Upper lobe of left lung (tissue), 6 donors: Measurements from ENCODE around the gene RYR3. TPM values are rescaled to one million over a fixed set of nuclear protein-coding genes. Genes with fewer than 3 reads are reported as not detected.

Source experiments
- ATAC-seq, 2 donors: fragments of 200-7000 bp; cut with Tn5 transposase; one replicate each; pipeline ENCODE4 v1.9.1; 2022; ENCODE audit warnings: mild to moderate bottlenecking in 2 of 2, moderate library complexity in 2 of 2; ENCODE audit not compliant: low FRiP score in 2 of 2
- DNase-seq, 2 donors: peaks; one replicate each; pipeline ENCODE4 v3.0.0-alpha.2; 2019 to 2020
- H3K27ac ChIP-seq, 4 donors: fragments of 200-600 bp; sonication (generic); one replicate each; pipeline ENCODE4 v1.5.1; 2016 to 2019
- H3K27me3 ChIP-seq, 4 donors: fragments of 200-600 bp; sonication (generic); one replicate each; pipeline ENCODE4 v1.5.1; 2017 to 2019
- H3K36me3 ChIP-seq, 4 donors: fragments of 200-600 bp; sonication (generic); one replicate each; pipeline ENCODE4 v1.5.1; 2016 to 2019
- H3K4me1 ChIP-seq, 4 donors: fragments of 200-600 bp; sonication (generic); one replicate each; pipeline ENCODE4 v1.5.1; 2018 to 2019
- H3K4me3 ChIP-seq, 4 donors: fragments of 200-600 bp; sonication (generic); one replicate each; pipeline ENCODE4 v1.5.1; 2017 to 2019; ENCODE audit warnings: mild to moderate bottlenecking in 2 of 4, moderate library complexity in 1 of 4
- H3K9me3 ChIP-seq, 4 donors: fragments of 200-600 bp; sonication (generic); one replicate each; pipeline ENCODE4 v1.5.1; 2018 to 2019
- EP300 ChIP-seq, 4 donors: sonication (generic); formaldehyde crosslinking; IDR thresholded peaks; one replicate each; pipeline ENCODE4 v1.5.1; 2017; ENCODE audit warnings: antibody characterized with exemption in 4 of 4, control low read depth in 2 of 4
- POLR2A ChIP-seq, 4 donors: fragments of 450-650 bp; IDR thresholded peaks; one replicate each; pipeline ENCODE4 v1.5.1; 2016 to 2017; ENCODE audit warnings: antibody characterized with exemption in 4 of 4, mild to moderate bottlenecking in 2 of 4
- POLR2AphosphoS5 ChIP-seq, 2 donors: sonication (generic); formaldehyde crosslinking; IDR thresholded peaks; one replicate each; pipeline ENCODE4 v1.5.1; 2017; ENCODE audit warnings: antibody characterized with exemption in 2 of 2
- WGBS, 2 donors: methylation state at CpG; one replicate each; pipeline ENCODE4 v1.1.5; 2017 to 2018; 5-methylcytosine and 5-hydroxymethylcytosine counted together
- total RNA-seq, 6 donors: library from RNA; depleted of rRNA in 4 of 6; stranded (reverse); fragments of >200 nt in 4 of 6; gene quantifications; one replicate each; pipeline versions ENCODE4 v1.1.0 to v1.2.1, GENCODE V29; 2016 to 2021
- TF ChIP-seq, protein P1 (sequence below), 6 experiments: fragments of 450-650 bp in 4 of 6; fragments of 200-600 bp in 2 of 6; sonication (generic) in 2 of 6; IDR thresholded peaks; one replicate each; pipeline ENCODE4 v1.5.1; 2016 to 2019; ENCODE audit warnings: antibody characterized with exemption in 6 of 6
- donor health status: DM: no; HTN: no; CAD: no; lungs with moderate emphysema.
- donor health status: DM: no; HTN: yes; CAD: no; lungs with severe emphysema.

RYR3 gene
- total RNA-seq, 6 donors from 2014 or later = under 0.01 to 0.34 (median 0.15) TPM

DNA sequence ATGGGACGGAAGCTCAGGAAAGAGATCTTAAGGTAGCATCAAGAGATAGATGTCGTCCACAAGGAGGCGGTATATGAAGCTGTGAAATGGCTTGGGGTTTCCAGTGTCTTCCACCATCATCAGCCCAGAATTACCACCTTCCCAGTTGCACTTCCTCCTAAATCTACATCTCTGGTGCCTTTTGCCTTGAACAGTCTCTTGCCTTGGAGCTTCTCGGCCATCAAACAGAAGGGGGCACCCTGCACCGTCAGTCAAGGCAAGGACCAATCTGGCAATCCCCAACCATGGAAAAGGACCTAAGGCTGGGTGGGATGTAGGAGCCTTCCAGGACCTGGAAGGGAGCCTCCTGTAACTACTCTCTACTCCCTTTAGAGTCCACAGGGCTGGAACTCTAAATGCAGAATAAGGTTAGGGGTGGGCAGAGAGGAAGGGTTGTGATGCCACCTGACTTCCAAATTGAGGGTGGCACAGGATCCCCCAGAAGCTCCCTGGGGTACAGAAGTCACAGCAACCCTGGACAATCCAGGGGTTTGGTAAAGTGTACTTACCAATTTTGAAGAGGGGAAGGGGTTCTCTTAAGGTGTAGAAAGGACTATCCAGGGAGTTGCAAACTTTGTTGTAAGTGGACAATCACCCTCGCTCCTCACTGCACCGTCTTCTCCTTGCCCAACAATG, 1.0 kb upstream of the RYR3 start:
- ATAC-seq = no peak
- WGBS, 2 donors = 46% methylated on average over 7 of the region's 7 CpGs
- Histone ChIP-seq H3K4me3 (no peak overlapping the region), H3K4me1 (peaks cover 0 to 8% (median 0%) of the 10 kb centered on the region in 4 donors), H3K27ac (no peak overlapping the region), H3K36me3 (no peaks in the 10 kb centered on the region), H3K27me3 (peaks cover 0 to 14% (median 5%) of the 10 kb centered on the region in 4 donors), H3K9me3 (no peaks in the 10 kb centered on the region)
- DNase-seq = no peak
- TF ChIP-seq, protein P1, sequence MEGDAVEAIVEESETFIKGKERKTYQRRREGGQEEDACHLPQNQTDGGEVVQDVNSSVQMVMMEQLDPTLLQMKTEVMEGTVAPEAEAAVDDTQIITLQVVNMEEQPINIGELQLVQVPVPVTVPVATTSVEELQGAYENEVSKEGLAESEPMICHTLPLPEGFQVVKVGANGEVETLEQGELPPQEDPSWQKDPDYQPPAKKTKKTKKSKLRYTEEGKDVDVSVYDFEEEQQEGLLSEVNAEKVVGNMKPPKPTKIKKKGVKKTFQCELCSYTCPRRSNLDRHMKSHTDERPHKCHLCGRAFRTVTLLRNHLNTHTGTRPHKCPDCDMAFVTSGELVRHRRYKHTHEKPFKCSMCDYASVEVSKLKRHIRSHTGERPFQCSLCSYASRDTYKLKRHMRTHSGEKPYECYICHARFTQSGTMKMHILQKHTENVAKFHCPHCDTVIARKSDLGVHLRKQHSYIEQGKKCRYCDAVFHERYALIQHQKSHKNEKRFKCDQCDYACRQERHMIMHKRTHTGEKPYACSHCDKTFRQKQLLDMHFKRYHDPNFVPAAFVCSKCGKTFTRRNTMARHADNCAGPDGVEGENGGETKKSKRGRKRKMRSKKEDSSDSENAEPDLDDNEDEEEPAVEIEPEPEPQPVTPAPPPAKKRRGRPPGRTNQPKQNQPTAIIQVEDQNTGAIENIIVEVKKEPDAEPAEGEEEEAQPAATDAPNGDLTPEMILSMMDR (IDR thresholded peaks at IDR 0.05) = peak in 1 of 6 experiments; percentile 15
- TF ChIP-seq POLR2AphosphoS5 (IDR thresholded peaks at IDR 0.05) = no peak
- TF ChIP-seq POLR2A (IDR thresholded peaks at IDR 0.05) = no peak
- no peak for TF ChIP-seq EP300 (IDR thresholded peaks at IDR 0.05)

DNA sequence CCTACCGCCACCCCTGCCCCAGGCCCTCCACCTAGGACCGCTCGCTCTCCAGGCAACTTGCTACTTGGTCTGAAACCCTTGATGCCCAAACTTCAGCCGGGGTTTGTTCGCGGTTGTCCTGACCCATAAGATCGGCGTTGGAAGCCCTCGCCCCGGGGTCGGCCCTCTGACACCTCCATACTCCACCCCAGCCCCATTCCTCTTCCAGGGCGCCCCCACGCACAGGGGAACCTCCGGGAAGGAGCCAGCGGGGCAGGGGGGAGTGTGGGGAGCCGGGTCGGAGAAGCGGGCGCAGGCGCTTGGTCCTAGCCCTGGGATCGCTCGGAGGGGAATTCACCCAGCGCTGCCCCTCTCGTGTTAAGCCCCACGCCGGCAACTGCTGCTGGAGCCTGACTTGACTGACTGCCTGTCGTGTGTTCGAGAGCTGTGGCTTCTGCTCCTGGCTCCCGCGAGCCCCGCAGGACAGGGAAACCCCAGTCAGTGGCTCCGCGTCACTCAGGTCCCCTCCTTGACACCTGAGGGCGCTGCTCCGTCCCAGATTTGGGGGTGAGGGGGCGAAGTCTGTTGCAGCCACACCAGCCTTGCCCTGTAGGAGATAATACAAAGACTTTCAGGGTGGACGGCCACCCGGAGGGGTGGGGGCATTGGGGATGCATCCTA, 675 bp downstream of the RYR3 start:
- ATAC-seq = peak in 1 of 2 donors; percentile 29

DNA sequence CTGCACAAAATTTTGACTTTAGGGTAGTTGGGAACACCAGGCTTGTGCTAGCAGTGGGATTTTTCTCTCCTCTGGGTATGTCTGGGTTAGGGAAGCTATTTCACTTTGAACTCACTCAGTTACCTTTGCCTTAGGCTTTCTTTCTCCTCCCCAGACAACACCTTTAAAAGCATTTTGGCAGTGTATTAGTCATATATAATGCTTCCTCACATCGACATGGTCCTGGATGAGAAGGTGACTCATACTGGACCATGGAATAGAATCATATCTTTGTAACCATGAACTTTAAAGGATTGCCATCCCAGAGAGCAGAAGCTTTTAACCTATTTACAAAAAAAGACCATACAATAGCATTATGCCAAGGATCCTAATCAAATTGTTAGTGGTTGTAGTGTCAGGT, 2.7 kb downstream of the RYR3 start:
- peaks cover 0 to 14% (median 5%) of the 10 kb centered on the region in 4 donors for H3K27me3 ChIP-seq
- no peak for DNase-seq
- no peak overlapping the region for H3K4me3 ChIP-seq
- WGBS, 2 donors = 47 to 74% methylated on average over 1 of the region's 1 CpG
- H3K9me3 ChIP-seq = no peaks in the 10 kb centered on the region
- TF ChIP-seq, protein P1 (IDR thresholded peaks at IDR 0.05) = no peak
- TF ChIP-seq POLR2AphosphoS5 (IDR thresholded peaks at IDR 0.05) (no peak), POLR2A (IDR thresholded peaks at IDR 0.05) (no peak), EP300 (IDR thresholded peaks at IDR 0.05) (no peak)
- peaks cover 0 to 8% (median 0%) of the 10 kb centered on the region in 4 donors for H3K4me1 ChIP-seq
- no peak overlapping the region for H3K27ac ChIP-seq
- H3K36me3 ChIP-seq = no peaks in the 10 kb centered on the region
- no peak for ATAC-seq

More for the DNA sequence above, 675 bp downstream of the RYR3 start:
- peaks cover 0 to 8% (median 0%) of the 10 kb centered on the region in 4 donors for H3K4me1 ChIP-seq
- no peaks in the 10 kb centered on the region for H3K36me3 ChIP-seq
- H3K27ac ChIP-seq = no peak overlapping the region
- 6 to 7% methylated on average over 18 to 27 of the region's 38 CpGs for WGBS, 2 donors
- peak in 1 of 2 donors; percentile 67 for DNase-seq
- peaks cover 0 to 14% (median 5%) of the 10 kb centered on the region in 4 donors for H3K27me3 ChIP-seq
- no peaks in the 10 kb centered on the region for H3K9me3 ChIP-seq
- TF ChIP-seq POLR2A (IDR thresholded peaks at IDR 0.05) (no peak), POLR2AphosphoS5 (IDR thresholded peaks at IDR 0.05) (no peak), EP300 (IDR thresholded peaks at IDR 0.05) (no peak)
- TF ChIP-seq, protein P1 (IDR thresholded peaks at IDR 0.05) = no peak
- H3K4me3 ChIP-seq = peak overlapping the region in 3 of 4 donors; percentile 20 to 31 (median 26)

DNA sequence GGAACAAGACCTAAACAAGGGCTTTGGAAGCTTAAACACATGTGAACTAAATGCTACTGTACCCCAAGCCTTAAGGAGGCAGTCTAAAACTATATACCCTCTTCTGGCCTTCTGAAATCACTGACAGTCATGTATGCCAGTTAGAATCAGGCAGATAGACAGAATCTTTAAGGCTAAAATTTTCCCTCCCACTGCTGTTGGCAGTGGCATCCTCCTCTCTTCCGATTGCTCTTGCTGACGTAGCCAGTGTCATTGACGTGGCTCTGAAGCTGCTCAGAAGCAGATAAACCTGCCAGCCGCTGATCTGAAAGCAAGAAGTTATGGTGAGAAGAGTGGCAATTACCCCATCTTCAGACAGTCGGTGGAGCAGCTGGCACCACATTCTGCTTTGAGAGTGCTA, 3.3 kb downstream of the RYR3 start:
- no peak for ATAC-seq
- H3K4me3 ChIP-seq = no peak overlapping the region
- peaks cover 0 to 8% (median 0%) of the 10 kb centered on the region in 4 donors for H3K4me1 ChIP-seq
- no peaks in the 10 kb centered on the region for H3K36me3 ChIP-seq
- H3K9me3 ChIP-seq = no peaks in the 10 kb centered on the region
- no peak overlapping the region for H3K27ac ChIP-seq
- DNase-seq = no peak
- TF ChIP-seq POLR2AphosphoS5 (IDR thresholded peaks at IDR 0.05) = no peak
- TF ChIP-seq, protein P1 (IDR thresholded peaks at IDR 0.05) = no peak
- no peak for TF ChIP-seq POLR2A (IDR thresholded peaks at IDR 0.05)
- no peak for TF ChIP-seq EP300 (IDR thresholded peaks at IDR 0.05)
- WGBS, 2 donors = 76 to 81% methylated on average over 5 of the region's 5 CpGs
- H3K27me3 ChIP-seq = peaks cover 0 to 14% (median 5%) of the 10 kb centered on the region in 4 donors
